ENCODE results near the gene GNPNAT1.

The GNPNAT1 gene

GRCh38 chr14:52791223-52792096 is at the start of gene GNPNAT1:
Gene GNPNAT1, minus strand, starts transcription at chr14:52791607. Its CDS starts 6,957 bp downstream, at chr14:52784650.
- DNase-seq = peak; percentile 89

GRCh38 chr14:52840877-52841276 is 49.5 kb upstream of the GNPNAT1 start:
- no peak for DNase-seq

GRCh38 chr14:52837451-52837850 is 46.0 kb upstream of the GNPNAT1 start:
- DNase-seq = no peak

- no peak for DNase-seq
These were observed 44.7 kb upstream of the GNPNAT1 start for GRCh38 chr14:52836063-52836462.

GRCh38 chr14:52835122-52835903 is 43.9 kb upstream of the GNPNAT1 start:
- no peak for DNase-seq

- no peak for DNase-seq
These were observed 43.0 kb upstream of the GNPNAT1 start for GRCh38 chr14:52834440-52834842.

GRCh38 chr14:52833891-52834290 is 42.5 kb upstream of the GNPNAT1 start:
- no peak for DNase-seq

- DNase-seq = no peak
These were observed 38.2 kb upstream of the GNPNAT1 start for GRCh38 chr14:52829527-52830185.

GRCh38 chr14:52827426-52827825 is 36.0 kb upstream of the GNPNAT1 start:
- no peak for DNase-seq

GRCh38 chr14:52825085-52825484 is 33.7 kb upstream of the GNPNAT1 start:
- DNase-seq = no peak

- DNase-seq = no peak
These were observed 33.1 kb upstream of the GNPNAT1 start for GRCh38 chr14:52824462-52824861.

GRCh38 chr14:52821805-52822250 is 30.4 kb upstream of the GNPNAT1 start:
- DNase-seq = no peak

- DNase-seq = no peak
These were observed 16.7 kb upstream of the GNPNAT1 start for GRCh38 chr14:52808101-52808500.

- no peak for DNase-seq
These were observed 14.7 kb upstream of the GNPNAT1 start for GRCh38 chr14:52806115-52806514.

GRCh38 chr14:52802597-52802996 is 11.2 kb upstream of the GNPNAT1 start:
- DNase-seq = no peak

- DNase-seq = peak; percentile 8
These were observed 9.8 kb upstream of the GNPNAT1 start for GRCh38 chr14:52801014-52801712.

- no peak for DNase-seq
These were observed 7.4 kb upstream of the GNPNAT1 start for GRCh38 chr14:52798826-52799225.

GRCh38 chr14:52797653-52798052 is 6.2 kb upstream of the GNPNAT1 start:
- no peak for DNase-seq

GRCh38 chr14:52793061-52793460 is 1.7 kb upstream of the GNPNAT1 start:
- no peak for DNase-seq

GRCh38 chr14:52792097-52792415 is 649 bp upstream of the GNPNAT1 start:
- no peak for DNase-seq

GRCh38 chr14:52790756-52791222 is 618 bp downstream of the GNPNAT1 start:
- no peak for DNase-seq

- no peak for DNase-seq
These were observed 1.2 kb downstream of the GNPNAT1 start for GRCh38 chr14:52790011-52790755.

Measured in CD4-positive, alpha-beta T cell treated with Interferon gamma for 1 hour (primary cell).